NCI-H2227 (cell line): ENCODE results near the gene CCND3.

ENCODE experiments used
- DNase-seq: peaks from one replicate; lab custom pipeline; 2025; ENCODE audit not compliant: unreplicated experiment; lab: John Stamatoyannopoulos, UW

Gene CCND3

DNA sequence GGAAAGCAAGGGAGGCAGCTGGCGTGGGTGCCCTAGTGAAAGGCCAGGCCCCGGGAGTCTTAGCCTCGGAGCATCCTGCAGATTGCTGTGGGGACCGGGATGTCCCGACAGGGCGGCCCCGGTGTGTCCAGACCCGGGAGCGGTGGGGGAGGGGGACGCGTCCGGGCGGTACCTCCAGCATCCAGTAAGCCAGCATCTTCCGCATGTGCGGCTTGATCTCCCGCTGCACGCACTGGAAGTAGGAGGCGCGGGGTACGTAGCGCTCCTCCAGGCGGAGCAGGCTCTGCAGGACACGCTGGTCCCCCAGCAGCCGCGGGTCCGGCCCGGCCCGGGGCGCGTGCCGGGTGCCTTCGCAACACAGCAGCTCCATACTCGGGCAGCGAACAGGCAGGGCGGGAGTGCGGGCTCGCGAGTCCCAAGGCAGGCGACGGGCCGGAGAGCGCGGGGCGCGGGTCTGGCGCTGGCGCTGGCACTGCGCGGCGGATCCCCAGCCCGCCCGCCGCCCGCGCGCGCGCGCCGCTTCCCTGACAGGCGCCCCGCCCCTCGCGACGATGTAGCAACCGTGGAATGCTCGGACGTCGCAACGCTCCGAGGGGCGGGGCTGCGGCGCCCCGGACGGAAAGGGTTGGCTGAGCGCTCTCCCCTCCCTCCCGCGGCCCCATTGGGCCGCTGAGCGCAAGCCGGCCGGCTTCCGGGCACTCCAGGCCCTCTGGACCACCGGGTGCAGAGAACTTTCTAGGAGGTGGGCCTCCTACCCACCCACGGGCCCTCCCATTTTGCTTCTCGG lies at the start of gene CCND3:
CCND3 (minus strand) TSS at position 529 of the 787 bp plus-strand sequence; CDS start at position 370, 159 bp downstream.
- DNase-seq, result peak; percentile 92

GRCh38 chr6:41986339-41986738 lies 44.7 kb upstream of the CCND3 start:
- no peak for DNase-seq

- DNase-seq, result no peak
Observed at GRCh38 chr6:41984623-41985022, 43.0 kb upstream of the CCND3 start.

- DNase-seq, result no peak
Observed at GRCh38 chr6:41976794-41977484, 35.3 kb upstream of the CCND3 start.

GRCh38 chr6:41975276-41975675 lies 33.7 kb upstream of the CCND3 start:
- DNase-seq, result no peak

GRCh38 chr6:41974281-41974825 lies 32.7 kb upstream of the CCND3 start:
- DNase-seq, result no peak

DNA sequence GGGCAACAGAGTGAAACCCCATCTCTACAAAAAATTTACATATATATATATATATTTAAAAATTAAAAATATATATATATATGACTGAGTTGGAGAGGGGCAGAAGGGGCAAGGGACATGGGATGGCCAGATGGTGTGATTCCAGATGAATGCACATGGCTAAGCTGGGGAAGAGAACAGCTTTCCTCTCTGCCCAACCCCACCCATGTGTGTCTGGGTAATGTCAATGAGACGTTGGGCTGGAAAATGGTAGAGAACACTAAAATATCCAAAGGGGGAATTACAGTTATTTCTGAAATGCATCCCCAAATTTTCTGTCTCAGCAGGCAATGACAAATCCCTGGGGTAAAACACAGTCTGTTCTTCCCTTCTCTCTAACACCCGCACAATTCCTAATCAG lies 31.2 kb upstream of the CCND3 start:
- DNase-seq, result no peak

GRCh38 chr6:41970436-41970846 lies 28.8 kb upstream of the CCND3 start:
- no peak for DNase-seq

- no peak for DNase-seq
Observed at GRCh38 chr6:41967312-41968287, 26.0 kb upstream of the CCND3 start.

GRCh38 chr6:41966961-41967311 lies 25.3 kb upstream of the CCND3 start:
- DNase-seq, result no peak

DNA sequence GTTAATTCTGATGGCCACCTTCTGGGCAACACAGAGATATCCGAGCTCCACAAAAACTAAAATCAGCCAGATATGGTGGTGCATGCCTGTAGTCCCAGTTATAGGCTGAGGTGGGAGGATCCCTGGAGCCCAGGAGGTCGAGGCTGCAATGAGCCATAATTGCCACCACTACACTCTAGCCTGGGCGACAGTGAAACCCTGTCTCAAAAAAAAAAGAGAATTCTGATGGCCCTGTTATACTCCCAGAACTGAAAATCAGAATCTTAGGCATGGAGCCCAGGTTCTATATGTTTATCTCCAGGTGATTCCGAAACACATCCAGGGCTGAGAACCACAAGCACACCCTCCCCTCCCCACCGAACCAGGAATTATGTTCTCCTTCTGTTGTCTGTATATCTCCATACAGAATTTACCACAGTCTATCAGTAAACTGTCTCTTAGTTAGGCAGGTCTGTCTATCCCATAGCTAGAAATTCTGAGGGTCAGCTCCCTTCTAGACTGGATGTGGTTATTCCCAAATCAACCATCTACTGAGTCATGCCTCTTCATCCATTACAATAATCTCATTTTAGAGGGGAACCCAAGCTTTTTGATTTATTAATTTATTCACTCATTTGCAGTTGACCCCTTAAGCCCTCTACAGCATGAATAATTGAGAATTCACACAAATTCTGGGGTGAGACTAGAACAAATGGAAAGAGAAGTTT lies 24.8 kb upstream of the CCND3 start:
- no peak for DNase-seq

DNA sequence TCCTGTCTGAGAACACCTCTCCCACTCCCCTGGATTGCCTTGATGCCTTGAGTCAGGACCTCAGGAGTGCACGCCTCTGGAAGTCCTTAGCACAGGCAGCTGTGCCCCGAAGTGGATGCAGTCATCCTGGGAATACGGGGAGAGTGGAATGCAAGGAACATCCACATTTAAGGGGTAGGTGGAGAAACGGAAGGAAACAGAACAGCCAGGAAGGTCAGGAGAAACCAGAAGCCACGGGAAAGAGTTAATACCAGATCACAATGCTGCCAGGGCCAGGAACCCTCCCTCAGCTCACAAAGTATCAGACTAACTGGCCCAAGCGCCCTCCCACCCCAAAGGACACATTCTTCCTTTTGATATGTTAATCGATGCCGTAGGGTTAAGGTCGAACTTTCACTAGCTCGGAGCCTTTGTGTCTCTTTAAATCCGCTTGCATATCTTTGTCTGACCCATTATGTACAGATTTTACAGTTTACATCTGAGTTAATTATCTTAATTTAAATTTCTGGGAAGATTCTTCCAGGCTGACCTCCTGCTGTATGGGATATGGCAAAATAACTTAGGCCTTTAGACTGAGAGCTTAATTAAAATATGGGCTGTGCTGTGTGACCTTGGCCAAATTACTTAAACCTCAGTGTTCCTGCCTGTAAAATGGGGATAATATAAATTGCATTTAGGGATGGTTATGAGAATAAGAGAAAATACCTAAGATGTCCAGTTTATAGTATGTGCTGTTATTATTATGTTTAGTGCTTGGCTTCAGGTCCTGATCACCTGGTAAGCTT lies 24.0 kb upstream of the CCND3 start:
- no peak for DNase-seq

DNA sequence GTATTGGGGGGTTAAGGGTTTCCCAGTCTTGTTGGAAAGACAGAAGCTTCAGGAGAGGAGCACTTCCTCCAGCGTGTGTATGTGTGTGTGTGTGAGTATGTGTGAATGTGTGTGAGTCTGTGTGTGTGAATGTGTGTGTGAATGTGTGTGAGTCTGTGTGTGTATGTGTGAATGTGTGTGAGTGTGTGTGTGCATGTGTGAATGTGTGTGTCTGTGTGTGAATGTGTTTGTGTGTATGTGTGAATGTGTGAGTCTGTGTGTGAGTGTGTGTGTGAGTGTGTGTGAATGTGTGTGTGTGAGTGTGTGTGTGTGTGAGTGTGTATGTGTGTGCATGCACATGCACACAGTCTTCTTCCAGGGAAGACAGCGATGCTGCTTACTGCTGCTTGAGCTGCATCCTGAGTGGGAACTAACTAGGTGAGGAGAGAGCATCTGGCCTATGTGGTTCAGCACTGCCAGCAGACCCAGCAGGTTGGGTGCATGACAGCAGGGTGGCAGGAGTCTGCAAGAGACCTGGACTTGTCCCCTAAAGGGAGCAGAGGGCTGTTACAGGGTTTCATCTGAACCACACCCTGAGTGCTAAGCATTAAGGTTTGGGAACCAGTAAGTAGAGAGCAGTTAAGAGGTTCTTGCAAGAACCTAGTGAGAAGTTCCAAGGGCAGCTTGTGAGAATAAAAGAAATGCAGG lies 22.7 kb upstream of the CCND3 start:
- DNase-seq, result no peak

DNA sequence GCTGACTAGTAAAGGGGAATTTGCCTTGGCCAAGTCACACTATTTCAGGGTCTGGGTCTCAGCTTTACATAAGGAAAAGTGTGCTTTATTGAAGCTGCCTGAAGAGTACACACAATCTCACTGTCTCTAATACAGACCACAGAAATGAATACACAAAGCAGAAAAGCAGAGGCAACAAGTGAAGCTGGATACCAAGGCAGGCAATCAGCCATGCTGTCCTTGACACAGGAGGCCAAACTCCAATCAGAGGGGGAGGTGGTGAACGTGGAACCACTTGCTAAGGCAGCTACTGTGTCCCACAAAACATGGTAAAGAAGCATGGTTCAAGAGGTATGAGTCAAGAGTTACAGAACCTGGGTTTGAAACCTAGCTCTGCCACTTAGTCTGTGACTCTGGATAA lies 21.8 kb upstream of the CCND3 start:
- DNase-seq, result no peak

DNA sequence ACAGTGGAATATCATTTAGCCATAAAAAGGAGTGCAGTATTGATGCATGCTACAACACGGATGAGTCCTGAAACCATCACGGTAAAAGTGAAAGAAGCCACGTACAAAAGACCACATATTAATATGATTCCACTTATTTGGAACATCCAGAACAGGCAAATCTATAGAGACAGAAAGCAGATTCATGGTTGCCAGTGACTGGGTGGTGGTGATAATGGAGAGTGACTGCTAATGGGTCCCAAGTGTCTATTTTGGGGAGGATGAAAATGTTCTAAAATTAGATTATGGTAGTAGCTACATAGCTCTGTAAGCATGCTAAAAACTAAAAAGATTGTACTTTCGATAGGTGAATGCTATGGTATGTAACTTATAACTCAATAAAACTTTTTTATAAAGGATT lies 18.4 kb upstream of the CCND3 start:
- no peak for DNase-seq

- no peak for DNase-seq
Observed at GRCh38 chr6:41958022-41958856, 16.6 kb upstream of the CCND3 start.

DNA sequence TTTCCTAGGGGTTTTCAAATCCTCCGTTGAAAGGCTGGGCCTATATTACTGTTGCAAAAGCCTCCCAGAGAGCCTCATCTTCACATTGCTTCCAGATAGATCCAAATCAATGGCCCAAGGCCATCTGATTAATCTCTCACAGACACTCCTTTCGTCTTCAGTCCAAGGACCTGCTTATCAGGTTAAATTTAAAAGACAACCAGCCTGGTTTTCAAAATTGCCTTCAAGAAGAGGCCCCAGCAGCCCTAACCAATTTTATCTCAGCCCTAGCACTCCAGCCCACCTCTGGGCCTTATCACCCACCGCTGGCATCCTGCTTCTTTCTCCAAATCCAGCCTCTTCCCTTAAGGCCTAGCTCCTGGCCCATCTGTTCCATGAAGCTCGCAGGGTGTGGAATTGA lies 15.5 kb upstream of the CCND3 start:
- DNase-seq, result no peak

DNA sequence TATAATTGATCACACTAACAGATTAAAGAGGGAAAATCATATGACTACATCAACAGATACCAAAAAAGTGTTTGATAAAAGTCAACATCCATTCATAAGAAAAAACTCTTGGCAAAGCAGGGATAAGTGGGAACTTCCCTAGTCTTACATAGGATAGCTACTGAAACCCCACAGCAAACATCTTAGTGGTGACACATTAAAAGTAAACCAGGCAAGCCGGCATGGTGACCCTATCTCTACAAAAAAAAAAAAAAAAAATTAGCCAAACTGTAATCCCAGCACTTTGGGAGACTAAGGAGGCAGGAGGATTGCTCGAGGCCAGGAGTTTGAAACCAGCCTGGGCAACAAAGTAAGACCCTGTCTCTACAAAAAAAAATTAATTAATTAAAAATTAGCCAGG lies 13.8 kb upstream of the CCND3 start:
- no peak for DNase-seq
